Keratinocyte (primary cell): ENCODE results near the gene KCNMA1. TPM values are rescaled to one million over a fixed set of nuclear protein-coding genes. Genes with fewer than 3 reads are reported as not detected.
A peak's percentile ranks its signal among the peaks of the same experiment; 100 is the strongest.

Experiments used
- DNase-seq: peaks from one replicate; pipeline ENCODE4 v3.0.0-alpha.2; 2011; ENCODE audit warnings: low read depth, missing footprints, low spot score
- FAIRE-seq: peaks from 2 replicates; lab custom pipeline; 2011; peaks lifted over from hg19 to GRCh38; lab: Jason Lieb, UNC
- H2AFZ ChIP-seq: 2 replicates; pipeline ENCODE4 v1.6.0; 2012; ENCODE audit warnings: low read length, control low read depth, inconsistent platforms; ENCODE audit not compliant: control insufficient read depth
- H3K27ac ChIP-seq: 2 replicates; pipeline ENCODE4 v1.5.1; 2011; ENCODE audit warnings: low read length; ENCODE audit not compliant: control insufficient read depth, insufficient read depth
- H3K27me3 ChIP-seq: 3 replicates; pipeline ENCODE4 v1.6.0; 2011; ENCODE audit warnings: low read length; ENCODE audit not compliant: control insufficient read depth, insufficient read depth; ENCODE audit errors: extremely low read depth
- H3K36me3 ChIP-seq, 2 experiments: 2 replicates in 1 of 2; 3 replicates in 1 of 2; pipeline ENCODE4 v1.5.1; 2011; ENCODE audit warnings: low read length in 2 of 2, mild to moderate bottlenecking in 1 of 2; ENCODE audit not compliant: control insufficient read depth in 2 of 2, insufficient read depth in 2 of 2; ENCODE audit errors: extremely low read depth in 1 of 2
- H3K4me1 ChIP-seq: 3 replicates; pipeline ENCODE4 v1.5.1; 2011; ENCODE audit warnings: low read length; ENCODE audit not compliant: control insufficient read depth, insufficient read depth; ENCODE audit errors: extremely low read depth
- H3K4me2 ChIP-seq: 3 replicates; pipeline ENCODE4 v1.6.0; 2011; ENCODE audit warnings: low read depth, low read length; ENCODE audit not compliant: control insufficient read depth, insufficient read depth; ENCODE audit errors: extremely low read depth
- H3K4me3 ChIP-seq, 3 experiments: fragments of 200-600 bp in 1 of 3; sonication (generic) in 1 of 3; 2 replicates in 2 of 3; 3 replicates in 1 of 3; pipeline ENCODE4 v1.5.1; 2011 to 2016; ENCODE audit warnings: low read length in 3 of 3, mild to moderate bottlenecking in 3 of 3, control low read depth in 2 of 3, inconsistent platforms in 1 of 3, low read depth in 1 of 3, mixed read lengths in 1 of 3, mixed run types in 1 of 3, moderate library complexity in 1 of 3; ENCODE audit not compliant: control insufficient read depth in 2 of 3, insufficient read depth in 2 of 3; ENCODE audit errors: extremely low read depth in 1 of 3
- H3K79me2 ChIP-seq: 2 replicates; pipeline ENCODE4 v1.6.0; 2012; ENCODE audit warnings: low read length; ENCODE audit not compliant: control insufficient read depth, insufficient read depth
- H3K9ac ChIP-seq: 3 replicates; pipeline ENCODE4 v1.6.0; 2011; ENCODE audit warnings: low read length; ENCODE audit not compliant: control insufficient read depth, insufficient read depth; ENCODE audit errors: extremely low read depth
- H3K9me1 ChIP-seq: 3 replicates; pipeline ENCODE4 v1.6.0; 2011; ENCODE audit warnings: low read length; ENCODE audit not compliant: control insufficient read depth, insufficient read depth; ENCODE audit errors: extremely low read depth
- H3K9me3 ChIP-seq: 2 replicates; pipeline ENCODE4 v1.5.1; 2012; ENCODE audit warnings: low read depth, low read length; ENCODE audit not compliant: control insufficient read depth
- H4K20me1 ChIP-seq: 3 replicates; pipeline ENCODE4 v1.6.0; 2011; ENCODE audit warnings: low read length; ENCODE audit not compliant: control insufficient read depth, insufficient read depth; ENCODE audit errors: extremely low read depth
- EZH2 ChIP-seq: IDR thresholded peaks from one replicate; pipeline ENCODE4 v1.6.1; 2012; ENCODE audit warnings: inconsistent platforms, mild to moderate bottlenecking, low read length, moderate library complexity
- dilution Hi-C: fragments of 300-500 bp; cut with MboI; formaldehyde crosslinking; loops from one replicate; pipeline ENCODE4 v1.7.0; 2020; ENCODE audit warnings: low sequenced_read_pairs; ENCODE audit not compliant: extremely low pct_ligation_motif_present
- polyA plus RNA-seq, 5 experiments: library from polyadenylated mRNA; depleted of rRNA in 3 of 5; stranded (reverse) in 3 of 5; stranded (forward) in 1 of 5; unstranded in 1 of 5; fragments of >200 nt; gene quantifications; 1 replicate in 1 of 5; 2 replicates in 3 of 5; 3 replicates in 1 of 5; pipeline versions ENCODE4 v1.2.1 to v1.2.3, GENCODE V29; 2011 to 2012; ENCODE audit warnings: missing spikeins in 2 of 5, low read depth in 1 of 5, low replicate concordance in 1 of 5
- TF ChIP-seq, protein P1 (sequence below), 3 experiments: IDR thresholded peaks in 1 of 3; conservative IDR thresholded peaks in 1 of 3; optimal IDR thresholded peaks in 1 of 3; 2 replicates in 2 of 3; 3 replicates in 1 of 3; pipeline versions ENCODE3 to v1.5.1; 2011; ENCODE audit warnings: low read length in 3 of 3, mild to moderate bottlenecking in 3 of 3, moderate library complexity in 2 of 3, control low read depth in 1 of 3, inconsistent platforms in 1 of 3; ENCODE audit not compliant: insufficient read depth in 2 of 3; ENCODE audit errors: extremely low read depth in 1 of 3

The KCNMA1 gene
- polyA plus RNA-seq, 1 donor (not counting 4 experiments of a cell fraction or from before 2014, with no cell fraction given), result 6.3 TPM

GRCh38 chr10:77583527-77583926 lies 54.1 kb downstream of the KCNMA1 start:
- peaks cover 29% of the 10 kb centered on the region for H3K4me1 ChIP-seq
- no peak overlapping the region for H2AFZ ChIP-seq
- H3K36me3 ChIP-seq, result no peaks in the 10 kb centered on the region
- DNase-seq (peak; percentile 69), FAIRE-seq (peak; percentile 74)
- no peaks in the 10 kb centered on the region for H3K79me2 ChIP-seq
- peak overlapping the region; percentile 47 for H3K27ac ChIP-seq
- no peaks in the 10 kb centered on the region for H3K9me3 ChIP-seq
- H3K9ac ChIP-seq, result no peak overlapping the region
- H3K27me3 ChIP-seq, result no peaks in the 10 kb centered on the region
- no peak overlapping the region for H3K4me3 ChIP-seq
- H4K20me1 ChIP-seq, result no peaks in the 10 kb centered on the region
- peak overlapping the region; percentile 28 for H3K4me2 ChIP-seq
- dilution Hi-C loops, result no loop called here
- H3K9me1 ChIP-seq, result no peaks in the 10 kb centered on the region
- TF ChIP-seq, protein P1, sequence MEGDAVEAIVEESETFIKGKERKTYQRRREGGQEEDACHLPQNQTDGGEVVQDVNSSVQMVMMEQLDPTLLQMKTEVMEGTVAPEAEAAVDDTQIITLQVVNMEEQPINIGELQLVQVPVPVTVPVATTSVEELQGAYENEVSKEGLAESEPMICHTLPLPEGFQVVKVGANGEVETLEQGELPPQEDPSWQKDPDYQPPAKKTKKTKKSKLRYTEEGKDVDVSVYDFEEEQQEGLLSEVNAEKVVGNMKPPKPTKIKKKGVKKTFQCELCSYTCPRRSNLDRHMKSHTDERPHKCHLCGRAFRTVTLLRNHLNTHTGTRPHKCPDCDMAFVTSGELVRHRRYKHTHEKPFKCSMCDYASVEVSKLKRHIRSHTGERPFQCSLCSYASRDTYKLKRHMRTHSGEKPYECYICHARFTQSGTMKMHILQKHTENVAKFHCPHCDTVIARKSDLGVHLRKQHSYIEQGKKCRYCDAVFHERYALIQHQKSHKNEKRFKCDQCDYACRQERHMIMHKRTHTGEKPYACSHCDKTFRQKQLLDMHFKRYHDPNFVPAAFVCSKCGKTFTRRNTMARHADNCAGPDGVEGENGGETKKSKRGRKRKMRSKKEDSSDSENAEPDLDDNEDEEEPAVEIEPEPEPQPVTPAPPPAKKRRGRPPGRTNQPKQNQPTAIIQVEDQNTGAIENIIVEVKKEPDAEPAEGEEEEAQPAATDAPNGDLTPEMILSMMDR (optimal IDR thresholded peaks at IDR 0.05 in 1 of 3, IDR thresholded peaks at IDR 0.05 in 1 of 3, conservative IDR thresholded peaks at IDR 0.05 in 1 of 3; ENCODE audit: extremely low read depth in 1 of 3, insufficient read depth in 2 of 3, low read length in 3 of 3), result no peak
- TF ChIP-seq EZH2, result no peak

DNA sequence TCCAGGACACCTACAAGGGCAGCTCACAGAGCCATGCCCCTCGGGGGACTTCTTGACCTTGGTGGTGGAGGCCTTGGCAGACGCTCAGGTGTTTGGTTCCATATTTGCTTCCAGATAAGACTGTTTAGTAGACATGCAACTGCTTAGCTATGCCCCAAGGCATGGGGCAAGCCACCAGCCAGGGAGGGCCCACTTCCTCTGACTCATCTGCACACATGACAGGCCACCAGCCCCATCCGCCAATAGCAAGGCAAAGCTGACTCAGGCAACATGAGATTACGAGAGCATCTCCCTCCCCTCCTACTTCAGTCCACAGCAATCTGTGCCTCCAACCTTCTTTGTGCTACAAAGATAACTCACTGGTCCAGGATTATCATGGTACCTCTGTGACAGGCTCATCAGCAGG lies 54.9 kb downstream of the KCNMA1 start:
- Histone ChIP-seq H3K27ac (peak overlapping the region; percentile 47), H3K9ac (no peak overlapping the region), H3K4me3 (no peak overlapping the region), H3K36me3 (no peaks in the 10 kb centered on the region), H3K9me3 (no peaks in the 10 kb centered on the region), H3K4me1 (peaks cover 31% of the 10 kb centered on the region), H4K20me1 (no peaks in the 10 kb centered on the region), H3K9me1 (no peaks in the 10 kb centered on the region), H3K27me3 (no peaks in the 10 kb centered on the region), H2AFZ (no peak overlapping the region), H3K4me2 (peak overlapping the region; percentile 28), H3K79me2 (no peaks in the 10 kb centered on the region)
- no peak for TF ChIP-seq EZH2
- TF ChIP-seq, protein P1 (optimal IDR thresholded peaks at IDR 0.05 in 1 of 3, IDR thresholded peaks at IDR 0.05 in 1 of 3, conservative IDR thresholded peaks at IDR 0.05 in 1 of 3; ENCODE audit: extremely low read depth in 1 of 3, insufficient read depth in 2 of 3, low read length in 3 of 3), result no peak
- DNase-seq (peak; percentile 87), FAIRE-seq (peak; percentile 92)
- dilution Hi-C loops, result no loop called here
